Measurements from ENCODE around the gene ABHD2. TPM values are rescaled to one million over a fixed set of nuclear protein-coding genes. Genes with fewer than 3 reads are reported as not detected.

Gene ABHD2
- total and polyA plus RNA-seq, 2 donors (not counting 1 experiment from before 2014, with no cell fraction given), result 39.5 to 84.9 TPM

- DNase-seq (ENCODE audit: low read depth in 2 of 2), result peak; percentile 23 to 48
- H3K36me3 ChIP-seq (ENCODE audit: control insufficient read depth, insufficient read depth, low read length), result peaks cover 5% of the 10 kb centered on the region
- no peaks in the 10 kb centered on the region for H3K79me2 ChIP-seq (ENCODE audit: control insufficient read depth, insufficient read depth, low read length)
- no peaks in the 10 kb centered on the region for H3K4me1 ChIP-seq (ENCODE audit: control insufficient read depth, extremely low read depth, insufficient read depth, low read length)
- H3K4me2 ChIP-seq (ENCODE audit: extremely low read depth, insufficient read depth, low read length), result no peak overlapping the region
- no peak overlapping the region for H3K4me3 ChIP-seq (replicated peaks in 1 of 4; ENCODE audit: control extremely low read depth in 1 of 4, insufficient read depth in 1 of 4, low read depth in 3 of 4, low read length in 4 of 4)
- H2AFZ ChIP-seq (ENCODE audit: low read length), result no peak overlapping the region
- no peak overlapping the region for H3K27ac ChIP-seq (ENCODE audit: insufficient read depth, low read length)
- no peaks in the 10 kb centered on the region for H4K20me1 ChIP-seq (ENCODE audit: control insufficient read depth, extremely low read depth, insufficient read depth, low read length)
- H3K9ac ChIP-seq (ENCODE audit: insufficient read depth, low read length), result no peak overlapping the region
- TF ChIP-seq CTCF (conservative IDR thresholded peaks at IDR 0.05 in 1 of 2, IDR thresholded peaks at IDR 0.05 in 1 of 2; ENCODE audit: low read depth in 1 of 2, low read length in 2 of 2) (peak; percentile 64 to 85), EZH2 (IDR thresholded peaks at IDR 0.05; ENCODE audit: low read length, missing control alignments) (no peak)
- no peaks in the 10 kb centered on the region for H3K27me3 ChIP-seq (ENCODE audit: control insufficient read depth, insufficient read depth, low read length)
- H3K9me3 ChIP-seq (ENCODE audit: control insufficient read depth, insufficient read depth, low read depth, low read length), result no peaks in the 10 kb centered on the region
These were observed 41.0 kb downstream of the ABHD2 start for GRCh38 chr15:89129123-89129815.

GRCh38 chr15:89129816-89130134 is 41.5 kb downstream of the ABHD2 start:
- Histone ChIP-seq H3K79me2 (ENCODE audit: control insufficient read depth, insufficient read depth, low read length) (no peaks in the 10 kb centered on the region), H3K4me1 (ENCODE audit: control insufficient read depth, extremely low read depth, insufficient read depth, low read length) (no peaks in the 10 kb centered on the region), H3K27ac (ENCODE audit: insufficient read depth, low read length) (no peak overlapping the region), H2AFZ (ENCODE audit: low read length) (no peak overlapping the region), H3K27me3 (ENCODE audit: control insufficient read depth, insufficient read depth, low read length) (no peaks in the 10 kb centered on the region), H3K4me2 (ENCODE audit: extremely low read depth, insufficient read depth, low read length) (no peak overlapping the region), H4K20me1 (ENCODE audit: control insufficient read depth, extremely low read depth, insufficient read depth, low read length) (no peaks in the 10 kb centered on the region), H3K36me3 (ENCODE audit: control insufficient read depth, insufficient read depth, low read length) (peaks cover 5% of the 10 kb centered on the region), H3K9me3 (ENCODE audit: control insufficient read depth, insufficient read depth, low read depth, low read length) (no peaks in the 10 kb centered on the region), H3K4me3 (replicated peaks in 1 of 4; ENCODE audit: control extremely low read depth in 1 of 4, insufficient read depth in 1 of 4, low read depth in 3 of 4, low read length in 4 of 4) (no peak overlapping the region), H3K9ac (ENCODE audit: insufficient read depth, low read length) (no peak overlapping the region)
- TF ChIP-seq EZH2 (IDR thresholded peaks at IDR 0.05; ENCODE audit: low read length, missing control alignments) (no peak), CTCF (conservative IDR thresholded peaks at IDR 0.05 in 1 of 2, IDR thresholded peaks at IDR 0.05 in 1 of 2; ENCODE audit: low read depth in 1 of 2, low read length in 2 of 2) (no peak)
- DNase-seq (ENCODE audit: low read depth in 2 of 2), result no peak

- H2AFZ ChIP-seq (ENCODE audit: low read length), result no peak overlapping the region
- no peaks in the 10 kb centered on the region for H3K79me2 ChIP-seq (ENCODE audit: control insufficient read depth, insufficient read depth, low read length)
- TF ChIP-seq CTCF (conservative IDR thresholded peaks at IDR 0.05 in 1 of 2, IDR thresholded peaks at IDR 0.05 in 1 of 2; ENCODE audit: low read depth in 1 of 2, low read length in 2 of 2) (no peak), EZH2 (IDR thresholded peaks at IDR 0.05; ENCODE audit: low read length, missing control alignments) (no peak)
- H3K4me3 ChIP-seq (replicated peaks in 1 of 4; ENCODE audit: control extremely low read depth in 1 of 4, insufficient read depth in 1 of 4, low read depth in 3 of 4, low read length in 4 of 4), result no peak overlapping the region
- no peaks in the 10 kb centered on the region for H3K27me3 ChIP-seq (ENCODE audit: control insufficient read depth, insufficient read depth, low read length)
- peaks cover 5% of the 10 kb centered on the region for H3K36me3 ChIP-seq (ENCODE audit: control insufficient read depth, insufficient read depth, low read length)
- H3K4me2 ChIP-seq (ENCODE audit: extremely low read depth, insufficient read depth, low read length), result no peak overlapping the region
- H3K27ac ChIP-seq (ENCODE audit: insufficient read depth, low read length), result no peak overlapping the region
- no peak for DNase-seq (ENCODE audit: low read depth in 2 of 2)
- no peaks in the 10 kb centered on the region for H3K9me3 ChIP-seq (ENCODE audit: control insufficient read depth, insufficient read depth, low read depth, low read length)
- no peaks in the 10 kb centered on the region for H4K20me1 ChIP-seq (ENCODE audit: control insufficient read depth, extremely low read depth, insufficient read depth, low read length)
- H3K9ac ChIP-seq (ENCODE audit: insufficient read depth, low read length), result no peak overlapping the region
- H3K4me1 ChIP-seq (ENCODE audit: control insufficient read depth, extremely low read depth, insufficient read depth, low read length), result no peaks in the 10 kb centered on the region
These were observed 41.9 kb downstream of the ABHD2 start for GRCh38 chr15:89130201-89130600.

Measured in fibroblast of lung (primary cell).